IMR-90 (cell line): ENCODE measurements around the gene SRRM4. TPM values are rescaled to one million over a fixed set of nuclear protein-coding genes. Genes with fewer than 3 reads are reported as not detected.

ENCODE experiments used
- ATAC-seq: fragments of 200-7000 bp; cut with Tn5 transposase; 2 replicates; pipeline ENCODE4 v1.9.1; 2020; ENCODE audit warnings: low read depth, mild to moderate bottlenecking, moderate library complexity
- BruUV-seq: library from RNA; stranded (reverse); fragments of 400-500 nt; replicated peaks from 2 replicates; lab custom pipeline; 2021; lab: Mats Ljungman, UMichigan
- CTCF ChIA-PET: fragments of 300-600 bp; formaldehyde crosslinking; extraction: SDS; loops from one replicate; lab custom pipeline; 2021; ENCODE audit warnings: antibody characterized with exemption; lab: Yijun Ruan, JAX
- POLR2A ChIA-PET: fragments of 300-600 bp; sonication (Branson Sonifier 250); formaldehyde crosslinking; loops from one replicate; lab custom pipeline; 2022; ENCODE audit warnings: antibody characterized with exemption; ENCODE audit not compliant: unreplicated experiment; lab: Charles Lee
- DNase-seq: peaks from one replicate; pipeline ENCODE4 v3.0.0; 2013
- H2AFZ ChIP-seq: replicated peaks from 2 replicates; pipeline ENCODE3; 2013; ENCODE audit warnings: low read length, mild to moderate bottlenecking; ENCODE audit not compliant: poor library complexity
- H2AK5ac ChIP-seq: 2 replicates; pipeline ENCODE4 v1.6.1; 2013; ENCODE audit warnings: low read depth, low read length, inconsistent platforms
- H2AK9ac ChIP-seq: replicated peaks from 2 replicates; pipeline ENCODE3; 2013; ENCODE audit warnings: mild to moderate bottlenecking, low read depth, low read length, moderate library complexity; ENCODE audit not compliant: poor library complexity
- H2BK120ac ChIP-seq: 2 replicates; pipeline ENCODE4 v1.6.1; 2013; ENCODE audit warnings: low read depth, low read length, inconsistent platforms
- H2BK15ac ChIP-seq: 3 replicates; pipeline ENCODE4 v1.6.1; 2013; ENCODE audit warnings: low read depth, low read length, inconsistent platforms
- H2BK20ac ChIP-seq: 2 replicates; pipeline ENCODE4 v1.6.1; 2013; ENCODE audit warnings: low read depth, mild to moderate bottlenecking, inconsistent platforms, low read length, moderate library complexity
- H2BK5ac ChIP-seq: 2 replicates; pipeline ENCODE4 v1.6.1; 2013; ENCODE audit warnings: mild to moderate bottlenecking, low read depth, low read length, inconsistent platforms; ENCODE audit not compliant: poor library complexity, severe bottlenecking
- H3K14ac ChIP-seq: replicated peaks from 2 replicates; pipeline ENCODE4 v1.6.1; 2013; ENCODE audit warnings: low read depth, low read length, inconsistent platforms
- H3K18ac ChIP-seq: 2 replicates; pipeline ENCODE4 v1.6.1; 2013; ENCODE audit warnings: low read depth, low read length, control low read depth
- H3K23ac ChIP-seq: 2 replicates; pipeline ENCODE4 v1.6.1; 2013; ENCODE audit warnings: low read depth, low read length, inconsistent platforms
- H3K27ac ChIP-seq: 2 replicates; pipeline ENCODE4 v1.5.1; 2013; ENCODE audit warnings: mild to moderate bottlenecking, control low read depth, low read length; ENCODE audit not compliant: insufficient read depth
- H3K27me3 ChIP-seq: 2 replicates; pipeline ENCODE4 v1.6.1; 2013; ENCODE audit warnings: low read length; ENCODE audit not compliant: control insufficient read depth, insufficient read depth
- H3K36me3 ChIP-seq: 2 replicates; pipeline ENCODE4 v1.6.1; 2013; ENCODE audit warnings: low read length, mixed read lengths; ENCODE audit not compliant: control insufficient read depth, insufficient read depth
- H3K4ac ChIP-seq: 2 replicates; pipeline ENCODE4 v1.6.1; 2013; ENCODE audit warnings: low read depth, low read length, inconsistent platforms
- H3K4me1 ChIP-seq: 2 replicates; pipeline ENCODE4 v1.6.1; 2013; ENCODE audit warnings: low read length, mixed read lengths; ENCODE audit not compliant: control insufficient read depth, insufficient read depth
- H3K4me2 ChIP-seq: 2 replicates; pipeline ENCODE4 v1.6.1; 2013; ENCODE audit warnings: low read depth, mild to moderate bottlenecking, control low read depth, low read length, moderate library complexity
- H3K4me3 ChIP-seq: 2 replicates; pipeline ENCODE4 v1.5.1; 2013; ENCODE audit warnings: low read depth, mild to moderate bottlenecking, control low read depth, low read length, moderate library complexity; ENCODE audit not compliant: insufficient read depth
- H3K56ac ChIP-seq: 2 replicates; pipeline ENCODE4 v1.6.1; 2013; ENCODE audit warnings: low read length, inconsistent platforms; ENCODE audit not compliant: insufficient read depth; ENCODE audit errors: extremely low read depth
- H3K79me1 ChIP-seq, 2 experiments: 2 replicates each; pipeline ENCODE4 v1.6.1; 2013; ENCODE audit warnings: low read length in 2 of 2, inconsistent platforms in 1 of 2, low read depth in 1 of 2
- H3K9ac ChIP-seq: 2 replicates; pipeline ENCODE4 v1.6.1; 2013; ENCODE audit warnings: low read depth, low read length, control low read depth
- H3K9me1 ChIP-seq: 2 replicates; pipeline ENCODE4 v1.6.1; 2013; ENCODE audit warnings: low read length, inconsistent platforms; ENCODE audit not compliant: insufficient read depth
- H3K9me3 ChIP-seq: 2 replicates; pipeline ENCODE4 v1.6.1; 2013; ENCODE audit warnings: low read length; ENCODE audit not compliant: control insufficient read depth, insufficient read depth
- H4K20me1 ChIP-seq: 2 replicates; pipeline ENCODE4 v1.6.1; 2013; ENCODE audit warnings: low read length, inconsistent platforms; ENCODE audit not compliant: insufficient read depth
- H4K5ac ChIP-seq: 2 replicates; pipeline ENCODE4 v1.6.1; 2013; ENCODE audit warnings: mild to moderate bottlenecking, low read depth, low read length, control low read depth
- H4K8ac ChIP-seq, 2 experiments: 2 replicates each; pipeline ENCODE4 v1.6.1; 2013; ENCODE audit warnings: low read depth in 2 of 2, low read length in 2 of 2, control low read depth in 1 of 2, inconsistent platforms in 1 of 2
- H4K91ac ChIP-seq: 2 replicates; pipeline ENCODE4 v1.6.1; 2013; ENCODE audit warnings: low read depth, low read length, inconsistent platforms; ENCODE audit not compliant: insufficient read depth
- BHLHE40 ChIP-seq: fragments of 150-350 bp; IDR thresholded peaks from 2 replicates; pipeline ENCODE4 v1.6.1; 2016; ENCODE audit warnings: mild to moderate bottlenecking, low read depth, low read length
- CEBPB ChIP-seq: IDR thresholded peaks from 2 replicates; pipeline ENCODE4 v1.6.1; 2012; ENCODE audit warnings: low read depth, low read length, improper control_type of control experiment
- CHD1 ChIP-seq: IDR thresholded peaks from 2 replicates; pipeline ENCODE4 v1.6.1; 2012; ENCODE audit warnings: low read depth, low read length, improper control_type of control experiment
- FOS ChIP-seq: fragments of 150-350 bp; IDR thresholded peaks from 2 replicates; pipeline ENCODE4 v1.6.1; 2016; ENCODE audit warnings: low read depth, low read length
- MAFK ChIP-seq: IDR thresholded peaks from 2 replicates; pipeline ENCODE4 v1.6.1; 2012; ENCODE audit warnings: low read depth, low read length, improper control_type of control experiment
- MAZ ChIP-seq: IDR thresholded peaks from 2 replicates; pipeline ENCODE4 v1.6.1; 2012; ENCODE audit warnings: low read depth, mild to moderate bottlenecking, low read length, improper control_type of control experiment, moderate library complexity, borderline replicate concordance
- MXI1 ChIP-seq: IDR thresholded peaks from 2 replicates; pipeline ENCODE4 v1.6.1; 2012; ENCODE audit warnings: low read depth, mild to moderate bottlenecking, low read length, moderate library complexity, borderline replicate concordance
- NFE2L2 ChIP-seq: fragments of 150-350 bp; IDR thresholded peaks from 2 replicates; pipeline ENCODE4 v1.6.1; 2016; ENCODE audit warnings: low read depth, mild to moderate bottlenecking, low read length
- POLR2A ChIP-seq: IDR thresholded peaks from 2 replicates; pipeline ENCODE4 v1.6.1; 2012; ENCODE audit warnings: mild to moderate bottlenecking, low read depth, low read length
- RAD21 ChIP-seq: IDR thresholded peaks from 2 replicates; pipeline ENCODE4 v1.6.1; 2012; ENCODE audit warnings: low read length, improper control_type of control experiment
- RCOR1 ChIP-seq: IDR thresholded peaks from 2 replicates; pipeline ENCODE4 v1.6.1; 2012; ENCODE audit warnings: mild to moderate bottlenecking, low read length, improper control_type of control experiment; ENCODE audit not compliant: insufficient replicate concordance
- RFX5 ChIP-seq: IDR thresholded peaks from 2 replicates; pipeline ENCODE4 v1.8.0; 2012; ENCODE audit warnings: low read depth, mild to moderate bottlenecking, low read length, moderate library complexity
- SMC3 ChIP-seq: fragments of 150-350 bp; IDR thresholded peaks from 2 replicates; pipeline ENCODE4 v1.6.1; 2016; ENCODE audit warnings: low read depth, mild to moderate bottlenecking, antibody characterized with exemption, low read length, moderate library complexity
- WGBS, 2 experiments: methylation state at CpG; one replicate each; pipeline versions ENCODE4 v1.1.5 to v1.1.7; 2013; ENCODE audit warnings: missing lambda C conversion rate in 2 of 2; ENCODE audit not compliant: insufficient read length in 1 of 2; ENCODE audit errors: extremely low coverage in 2 of 2; 5-methylcytosine and 5-hydroxymethylcytosine counted together
- dilution Hi-C: fragments of 300-500 bp; cut with HindIII; formaldehyde crosslinking; loops from one replicate; pipeline ENCODE4 v1.14.3; 2018; ENCODE audit warnings: low sequenced_read_pairs; ENCODE audit not compliant: unreplicated experiment
- in situ Hi-C: fragments of 300-500 bp; cut with MboI; formaldehyde crosslinking; loops from 3 replicates; pipeline ENCODE4 v1.14.3; 2019; ENCODE audit warnings: low sequenced_read_pairs, inconsistent platforms, mixed read lengths
- intact Hi-C: fragments of 100-400 bp; cut with micrococcal nuclease; formaldehyde crosslinking; loops from 2 replicates; pipeline ENCODE4 v1.10.0; 2022
- polyA plus RNA-seq, 3 experiments: library from polyadenylated mRNA; depleted of rRNA; stranded (reverse); fragments of >200 nt; gene quantifications; 2 replicates each; pipeline ENCODE4 v1.2.3, GENCODE V29; 2012; ENCODE audit warnings: low replicate concordance in 1 of 3
- total RNA-seq: library from RNA; depleted of rRNA; stranded (reverse); fragments of >200 nt; gene quantifications from 2 replicates; pipeline ENCODE4 v1.2.3, GENCODE V29; 2012
- TF ChIP-seq, protein P1 (sequence below): fragments of 150-350 bp; IDR thresholded peaks from 2 replicates; pipeline ENCODE4 v1.6.1; 2016; ENCODE audit warnings: low read depth, mild to moderate bottlenecking, low read length, moderate library complexity, borderline replicate concordance
- TF ChIP-seq, protein P2 (sequence below): conservative IDR thresholded peaks from 2 replicates; pipeline ENCODE4 v1.5.1; 2012; ENCODE audit warnings: mild to moderate bottlenecking, low read depth, low read length, improper control_type of control experiment
- TF ChIP-seq, protein P3 (sequence below): fragments of 150-350 bp; IDR thresholded peaks from 2 replicates; pipeline ENCODE4 v1.6.1; 2017; ENCODE audit warnings: mild to moderate bottlenecking, antibody characterized with exemption, low read length, low read depth

SRRM4 gene
- total and polyA plus RNA-seq, 2 of the 4 experiments (the other 2 are of a cell fraction) = not detected

DNA sequence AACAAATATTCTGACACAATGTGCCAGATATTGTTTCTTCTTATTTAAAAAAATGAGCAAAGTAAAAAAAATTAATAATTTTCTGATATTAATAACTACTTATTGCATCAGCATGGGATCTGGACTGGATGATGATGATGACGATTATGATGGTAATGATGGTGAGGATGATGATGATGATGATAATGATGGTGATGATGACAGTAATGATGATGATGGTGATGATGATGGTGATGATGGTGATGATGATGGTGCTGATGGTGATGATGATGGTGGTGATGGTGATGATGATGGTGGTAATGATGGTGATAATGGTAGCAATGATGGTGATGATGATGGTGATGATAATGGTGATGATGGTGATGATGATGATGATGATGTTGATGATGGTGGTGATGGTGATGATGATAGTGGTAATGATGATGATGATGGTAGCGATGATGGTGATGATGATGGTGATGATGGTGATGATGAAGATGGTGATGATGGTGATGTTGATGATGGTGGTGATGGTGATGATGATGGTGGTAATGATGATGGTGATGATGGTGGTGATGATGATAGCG lies 94.0 kb downstream of the SRRM4 start:
- no peak overlapping the region for H4K8ac ChIP-seq
- H2AK5ac ChIP-seq = no peak overlapping the region
- no peaks in the 10 kb centered on the region for H3K36me3 ChIP-seq
- no peak overlapping the region for H2BK15ac ChIP-seq
- no peaks in the 10 kb centered on the region for H3K4me1 ChIP-seq
- CTCF ChIA-PET = no interaction called here
- ATAC-seq = no peak
- no peak overlapping the region for H4K5ac ChIP-seq
- no peak overlapping the region for H2AK9ac ChIP-seq
- H3K79me1 ChIP-seq = no peaks in the 10 kb centered on the region
- TF ChIP-seq, protein P1, sequence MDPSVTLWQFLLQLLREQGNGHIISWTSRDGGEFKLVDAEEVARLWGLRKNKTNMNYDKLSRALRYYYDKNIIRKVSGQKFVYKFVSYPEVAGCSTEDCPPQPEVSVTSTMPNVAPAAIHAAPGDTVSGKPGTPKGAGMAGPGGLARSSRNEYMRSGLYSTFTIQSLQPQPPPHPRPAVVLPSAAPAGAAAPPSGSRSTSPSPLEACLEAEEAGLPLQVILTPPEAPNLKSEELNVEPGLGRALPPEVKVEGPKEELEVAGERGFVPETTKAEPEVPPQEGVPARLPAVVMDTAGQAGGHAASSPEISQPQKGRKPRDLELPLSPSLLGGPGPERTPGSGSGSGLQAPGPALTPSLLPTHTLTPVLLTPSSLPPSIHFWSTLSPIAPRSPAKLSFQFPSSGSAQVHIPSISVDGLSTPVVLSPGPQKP = no peak
- TF ChIP-seq CHD1 (no peak), NFE2L2 (no peak), MAFK (no peak), CEBPB (no peak), MAZ (no peak), RAD21 (no peak), FOS (no peak), POLR2A (no peak), SMC3 (no peak), MXI1 (no peak), RFX5 (no peak), BHLHE40 (no peak), RCOR1 (no peak)
- TF ChIP-seq, protein P2, sequence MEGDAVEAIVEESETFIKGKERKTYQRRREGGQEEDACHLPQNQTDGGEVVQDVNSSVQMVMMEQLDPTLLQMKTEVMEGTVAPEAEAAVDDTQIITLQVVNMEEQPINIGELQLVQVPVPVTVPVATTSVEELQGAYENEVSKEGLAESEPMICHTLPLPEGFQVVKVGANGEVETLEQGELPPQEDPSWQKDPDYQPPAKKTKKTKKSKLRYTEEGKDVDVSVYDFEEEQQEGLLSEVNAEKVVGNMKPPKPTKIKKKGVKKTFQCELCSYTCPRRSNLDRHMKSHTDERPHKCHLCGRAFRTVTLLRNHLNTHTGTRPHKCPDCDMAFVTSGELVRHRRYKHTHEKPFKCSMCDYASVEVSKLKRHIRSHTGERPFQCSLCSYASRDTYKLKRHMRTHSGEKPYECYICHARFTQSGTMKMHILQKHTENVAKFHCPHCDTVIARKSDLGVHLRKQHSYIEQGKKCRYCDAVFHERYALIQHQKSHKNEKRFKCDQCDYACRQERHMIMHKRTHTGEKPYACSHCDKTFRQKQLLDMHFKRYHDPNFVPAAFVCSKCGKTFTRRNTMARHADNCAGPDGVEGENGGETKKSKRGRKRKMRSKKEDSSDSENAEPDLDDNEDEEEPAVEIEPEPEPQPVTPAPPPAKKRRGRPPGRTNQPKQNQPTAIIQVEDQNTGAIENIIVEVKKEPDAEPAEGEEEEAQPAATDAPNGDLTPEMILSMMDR = no peak
- TF ChIP-seq, protein P3, sequence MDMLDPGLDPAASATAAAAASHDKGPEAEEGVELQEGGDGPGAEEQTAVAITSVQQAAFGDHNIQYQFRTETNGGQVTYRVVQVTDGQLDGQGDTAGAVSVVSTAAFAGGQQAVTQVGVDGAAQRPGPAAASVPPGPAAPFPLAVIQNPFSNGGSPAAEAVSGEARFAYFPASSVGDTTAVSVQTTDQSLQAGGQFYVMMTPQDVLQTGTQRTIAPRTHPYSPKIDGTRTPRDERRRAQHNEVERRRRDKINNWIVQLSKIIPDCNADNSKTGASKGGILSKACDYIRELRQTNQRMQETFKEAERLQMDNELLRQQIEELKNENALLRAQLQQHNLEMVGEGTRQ = no peak
- no TSS peak for BruUV-seq
- H3K9ac ChIP-seq = no peak overlapping the region
- no peaks in the 10 kb centered on the region for H3K9me1 ChIP-seq
- H3K23ac ChIP-seq = no peak overlapping the region
- in situ Hi-C loops (no loop called here), dilution Hi-C loops (no loop called here), intact Hi-C loops (no loop called here)
- no peak overlapping the region for H2BK120ac ChIP-seq
- no peak overlapping the region for H2BK5ac ChIP-seq
- no peak overlapping the region for H4K91ac ChIP-seq
- no peak overlapping the region for H3K27ac ChIP-seq
- no peak overlapping the region for H3K14ac ChIP-seq
- 42% methylated on average over 2 of the region's 3 CpGs; no CpG with 5 or more reads in 1 of the 2 experiments for WGBS, 2 experiments
- no peak for DNase-seq
- no peak overlapping the region for H2AFZ ChIP-seq
- H3K4me2 ChIP-seq = no peak overlapping the region
- no peaks in the 10 kb centered on the region for H3K27me3 ChIP-seq
- POLR2A ChIA-PET = no interaction called here
- H2BK20ac ChIP-seq = no peak overlapping the region
- no peak overlapping the region for H3K18ac ChIP-seq
- H3K4ac ChIP-seq = no peak overlapping the region
- no peaks in the 10 kb centered on the region for H4K20me1 ChIP-seq
- no peak overlapping the region for H3K4me3 ChIP-seq
- no peak overlapping the region for H3K56ac ChIP-seq
- H3K9me3 ChIP-seq = peaks cover 10% of the 10 kb centered on the region
